Hepatic stellate cell (primary cell): ENCODE data around the gene SLC39A8.
"Not testable (repeated sequence)": the region's sequence is repeated elsewhere in the genome, so short reads cannot be mapped to it uniquely, and the experiment has no call there.

Source experiments
- DNase-seq: peaks from one replicate; pipeline ENCODE4 v3.0.0; 2011; ENCODE audit warnings: low spot score

SLC39A8 gene

DNA sequence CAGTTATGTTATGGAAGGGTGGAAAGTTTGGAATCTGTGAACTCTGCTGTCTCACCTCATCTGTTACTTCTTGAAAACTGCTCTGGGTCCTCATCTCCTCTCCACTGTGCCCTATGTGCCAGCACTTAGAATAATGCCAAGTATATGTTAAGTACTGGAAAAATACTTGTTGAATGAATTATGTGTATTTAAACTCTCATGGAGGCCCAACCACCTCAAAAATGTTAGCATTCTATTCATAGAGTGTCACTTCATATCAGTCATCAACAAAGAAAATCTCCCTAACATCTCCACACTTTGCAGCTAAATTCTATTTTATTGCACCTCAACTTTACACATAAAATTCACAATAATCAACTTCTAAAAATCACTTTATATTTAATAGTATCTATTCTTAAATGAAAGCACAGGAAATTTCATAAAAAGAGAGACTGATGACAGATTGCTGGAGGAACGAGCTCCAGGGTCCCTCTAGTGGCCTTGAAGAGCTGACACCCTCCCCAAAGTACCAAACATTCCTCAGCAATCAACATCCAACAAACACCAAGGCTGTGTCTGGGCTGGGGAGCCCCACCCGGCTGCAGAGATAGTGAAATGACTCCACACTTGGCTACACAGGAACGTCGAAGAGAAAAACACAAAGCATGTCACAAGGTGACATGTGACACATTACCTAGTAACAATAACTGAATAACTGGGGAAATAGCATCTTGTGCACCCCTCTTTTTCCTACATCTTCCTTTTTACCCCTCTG, 45.8 kb downstream of the SLC39A8 start:
- DNase-seq, result peak; percentile 2

DNA sequence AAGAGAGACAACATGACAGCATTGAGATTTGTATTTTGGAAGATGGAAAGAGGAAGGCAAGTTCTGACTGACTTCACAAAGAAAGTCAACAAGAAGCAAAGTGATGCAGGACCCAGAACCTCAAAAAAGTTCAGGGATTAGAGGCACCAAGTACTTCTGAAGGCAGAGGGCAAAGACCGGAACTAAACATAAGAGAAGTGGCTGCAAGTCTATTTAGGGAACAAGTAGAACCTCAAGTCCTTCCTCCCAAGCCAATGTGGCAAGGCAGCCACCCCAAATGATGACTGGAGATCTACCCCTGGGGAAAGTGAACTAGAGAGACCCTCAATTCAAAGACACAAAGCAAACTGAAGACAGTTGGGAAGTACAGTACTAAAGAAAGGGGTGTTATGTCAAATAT, 46.6 kb downstream of the SLC39A8 start:
- no peak for DNase-seq

DNA sequence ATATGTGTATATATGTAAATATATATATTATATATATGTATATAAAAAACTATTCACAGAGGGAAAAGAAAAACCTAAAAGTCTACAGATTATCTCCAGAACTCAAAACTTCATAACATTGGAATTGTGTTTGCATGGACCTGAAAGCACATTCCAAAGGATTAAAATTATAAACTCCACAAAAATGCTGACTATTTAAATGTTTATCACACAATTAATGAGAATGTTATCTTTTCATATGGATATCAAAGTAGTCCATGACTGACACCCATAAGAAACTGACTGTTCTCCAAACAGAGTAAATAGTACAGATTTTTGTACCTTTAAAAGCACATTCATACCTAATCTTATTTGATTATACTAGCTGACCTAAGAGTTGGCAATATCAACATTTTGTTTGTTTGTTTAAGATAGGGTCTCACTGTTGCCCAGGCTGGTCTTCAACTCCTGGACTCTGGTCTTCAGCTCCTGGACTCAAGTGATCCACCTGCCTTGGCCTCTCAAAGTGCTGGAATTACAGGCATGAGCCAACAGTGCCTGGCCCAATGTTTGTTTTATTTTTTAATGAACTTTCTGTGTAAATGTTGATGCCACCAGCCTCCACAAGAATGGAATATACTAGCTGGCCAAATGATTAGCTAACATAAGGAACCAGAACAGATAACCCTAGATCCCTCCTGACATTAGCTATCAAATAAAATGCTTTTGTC, 50.0 kb downstream of the SLC39A8 start:
- no peak for DNase-seq

DNA sequence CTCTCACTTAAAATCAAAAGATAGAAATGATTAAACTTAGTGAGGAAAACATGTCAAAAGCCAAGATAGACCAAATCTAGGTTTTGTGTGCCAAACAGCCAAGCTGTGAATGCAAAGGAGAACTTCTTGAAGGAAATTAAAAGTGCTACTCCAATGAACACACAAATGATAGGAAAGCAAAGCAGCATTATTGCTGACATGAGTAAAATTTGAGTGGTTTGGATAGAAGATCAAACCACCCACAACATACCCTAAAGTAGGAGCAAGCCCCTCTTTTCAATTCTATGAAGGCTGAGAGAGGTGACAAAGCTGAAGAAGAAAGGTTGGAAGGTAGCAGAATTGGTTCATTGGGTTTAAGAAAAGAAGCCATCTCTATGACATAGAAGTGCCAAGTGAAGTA, 56.8 kb downstream of the SLC39A8 start:
- DNase-seq, result no peak

DNA sequence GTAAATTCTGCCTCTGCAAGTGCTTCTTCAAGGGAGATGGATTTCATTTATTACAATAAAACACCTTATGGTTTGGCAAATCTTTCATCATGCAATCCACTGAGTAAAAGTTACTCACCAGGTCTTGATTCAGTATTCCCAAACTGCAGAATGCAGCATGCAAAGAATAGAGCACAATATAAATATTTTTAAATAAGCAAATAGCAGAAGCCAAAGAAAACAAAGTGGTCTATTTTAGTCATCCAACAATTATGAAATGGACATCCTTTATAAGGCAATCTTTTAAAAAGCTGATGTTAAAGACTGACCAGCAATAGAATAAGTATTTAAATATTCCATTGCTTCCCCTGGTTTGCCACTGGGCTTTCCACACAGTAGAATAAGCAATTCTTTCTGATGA, 59.5 kb downstream of the SLC39A8 start:
- DNase-seq, result no peak

DNA sequence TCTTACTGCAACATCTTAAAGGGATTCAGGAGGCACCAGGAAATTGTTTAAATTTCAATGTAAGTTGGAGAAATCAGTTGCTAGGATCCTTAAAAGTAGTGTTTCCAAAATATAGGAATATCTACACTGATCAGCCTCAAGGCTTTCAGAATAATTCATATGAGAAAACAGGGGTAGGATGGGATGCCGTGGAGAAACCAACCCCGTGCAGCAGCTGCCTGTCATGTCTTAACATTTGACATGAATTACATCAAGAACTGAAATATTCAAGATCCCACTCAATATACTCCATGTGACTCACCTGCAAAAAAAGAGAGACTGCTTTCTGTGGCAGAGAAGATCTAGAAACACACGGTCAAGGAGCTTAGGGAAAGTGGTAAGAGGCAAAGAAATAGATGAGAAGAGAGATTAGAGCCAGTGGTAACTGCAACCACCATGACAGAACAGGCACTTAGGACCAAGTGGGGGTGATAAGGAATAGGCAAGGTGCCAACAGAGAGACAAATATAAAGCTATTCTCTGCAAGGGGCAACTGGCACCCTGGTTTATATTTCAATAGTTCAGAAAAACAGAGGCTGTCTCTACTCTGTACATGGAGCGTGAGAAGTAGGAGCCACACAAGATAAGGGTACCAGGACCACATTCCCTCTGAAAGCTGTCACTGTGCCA, 64.0 kb downstream of the SLC39A8 start:
- no peak for DNase-seq

DNA sequence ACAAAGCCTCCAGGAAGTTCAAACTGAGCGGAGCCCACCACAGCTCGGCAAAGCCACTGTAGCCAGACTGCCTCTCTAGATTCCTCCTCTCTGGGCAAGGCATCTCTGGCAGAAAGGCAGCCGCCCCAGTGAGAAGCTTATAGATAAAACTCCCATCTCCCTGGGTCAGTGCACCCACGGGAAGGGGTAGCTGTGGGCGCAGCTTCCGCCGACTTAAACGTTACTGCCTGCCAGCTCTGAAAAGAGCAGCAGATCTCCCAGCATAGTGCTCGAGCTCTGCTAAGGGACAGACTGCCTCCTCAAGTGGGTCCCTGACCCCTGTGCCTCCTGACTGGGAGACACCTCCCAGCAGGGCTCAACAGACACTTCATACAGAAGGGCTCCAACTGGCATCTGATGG, 72.0 kb downstream of the SLC39A8 start:
- DNase-seq, result not testable (repeated sequence)

DNA sequence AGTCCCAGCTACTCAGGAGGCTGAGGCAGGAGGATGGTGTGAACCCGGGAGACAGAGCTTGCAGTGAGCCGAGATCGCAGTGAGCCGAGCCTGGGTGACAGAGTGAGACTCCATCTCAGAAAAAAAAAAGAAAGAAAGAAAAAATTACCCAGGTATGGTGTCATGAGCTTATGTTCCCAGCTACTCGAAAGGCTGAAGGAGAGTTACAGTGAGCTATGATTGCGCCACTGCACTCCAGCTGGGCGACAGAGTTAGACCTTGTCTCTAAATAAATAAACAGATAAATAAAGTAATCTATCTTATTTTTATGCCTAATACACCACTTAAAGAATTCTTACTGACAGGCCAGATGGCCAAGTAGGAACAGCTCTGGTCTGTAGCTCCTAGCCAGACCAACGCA, 73.0 kb downstream of the SLC39A8 start:
- DNase-seq, result no peak

DNA sequence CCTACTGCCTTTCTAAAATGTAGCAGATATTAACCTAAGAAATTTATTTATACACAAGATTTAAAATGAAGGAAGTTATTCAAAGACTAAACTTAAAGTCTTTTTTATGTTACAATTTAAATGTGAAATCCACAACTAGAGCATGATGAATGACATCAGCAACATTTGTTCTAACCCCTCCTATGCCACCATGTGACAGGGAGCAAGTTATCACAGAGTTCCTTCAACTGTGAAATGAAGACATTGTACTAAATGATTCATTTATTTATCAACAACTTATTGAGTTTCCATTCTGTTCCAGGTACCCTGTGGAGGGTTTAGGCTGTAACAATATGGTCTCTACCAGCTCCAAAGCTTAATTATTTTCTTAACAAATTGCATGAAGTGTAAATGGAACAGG, 76.9 kb downstream of the SLC39A8 start:
- DNase-seq, result no peak

DNA sequence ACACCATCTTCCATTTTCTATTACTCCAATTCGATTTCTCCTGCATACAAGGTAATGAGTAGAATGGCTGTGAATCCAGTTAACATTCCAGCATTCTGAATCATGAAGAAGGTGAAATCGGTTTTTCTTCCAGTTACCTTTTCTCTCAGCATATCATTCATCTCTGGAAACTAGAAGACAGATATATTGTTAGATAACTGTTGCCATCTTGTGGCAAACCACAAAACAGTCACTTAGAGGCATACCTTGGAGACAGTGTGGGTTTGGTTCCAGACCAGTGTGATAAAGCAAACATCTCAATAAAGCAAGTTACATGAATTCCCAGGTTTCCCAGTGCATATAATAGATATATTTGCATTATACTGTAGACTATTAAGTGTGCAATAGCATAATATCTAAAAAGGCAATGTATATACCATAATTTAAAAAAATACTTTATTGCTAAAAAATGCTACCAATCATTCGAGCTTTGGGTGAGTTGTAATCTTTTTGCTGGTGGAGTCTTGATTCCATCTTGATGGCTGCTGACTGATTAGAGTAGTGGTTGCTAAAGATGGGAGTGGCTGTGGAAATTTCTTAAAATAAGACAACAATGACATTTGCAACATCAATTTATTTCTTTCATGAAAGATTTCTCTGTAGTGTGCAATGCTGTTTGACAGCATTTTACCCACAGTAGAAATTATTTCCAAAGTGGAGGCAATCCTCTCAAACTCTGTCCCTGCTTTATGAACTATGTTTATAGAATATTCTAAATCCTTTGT, 82.1 kb downstream of the SLC39A8 start:
- DNase-seq, result no peak

DNA sequence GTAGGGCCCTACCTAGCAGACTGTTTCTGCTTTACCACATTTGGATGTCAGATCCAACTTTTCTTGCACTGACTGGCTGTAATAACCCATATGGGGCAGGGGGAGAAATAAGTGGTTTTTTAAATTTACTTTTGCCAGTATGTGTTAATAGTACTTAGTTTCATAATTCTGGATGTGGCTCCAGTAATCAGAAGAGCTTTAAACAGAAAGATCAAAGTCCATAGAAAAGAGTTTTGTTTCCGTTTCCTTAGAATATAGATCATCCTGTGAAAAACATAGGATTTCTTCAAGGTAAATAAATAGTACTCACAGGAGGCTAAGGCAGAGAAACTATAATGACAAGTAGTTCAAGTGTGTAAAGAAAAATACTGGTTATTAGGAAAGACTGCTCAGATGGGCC, 85.6 kb downstream of the SLC39A8 start:
- no peak for DNase-seq

DNA sequence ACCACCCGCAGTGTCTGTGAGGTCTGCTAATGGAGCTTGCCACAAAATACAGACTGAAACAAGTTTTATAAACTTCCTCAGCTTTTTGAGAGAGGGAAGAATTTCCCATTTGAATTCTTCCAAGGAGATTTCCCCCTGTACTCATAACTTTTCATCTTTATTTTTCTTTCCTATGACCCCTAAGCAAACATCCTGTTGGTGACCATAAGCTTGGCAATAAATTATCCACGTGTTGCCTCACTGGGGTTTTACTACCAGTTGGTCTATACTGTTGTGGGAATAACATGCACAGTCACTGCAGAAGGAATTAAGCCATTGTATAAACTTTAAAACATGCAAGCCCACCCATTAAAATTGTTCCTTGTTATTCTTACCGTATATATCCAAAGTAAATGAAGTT, 86.2 kb downstream of the SLC39A8 start:
- no peak for DNase-seq

DNA sequence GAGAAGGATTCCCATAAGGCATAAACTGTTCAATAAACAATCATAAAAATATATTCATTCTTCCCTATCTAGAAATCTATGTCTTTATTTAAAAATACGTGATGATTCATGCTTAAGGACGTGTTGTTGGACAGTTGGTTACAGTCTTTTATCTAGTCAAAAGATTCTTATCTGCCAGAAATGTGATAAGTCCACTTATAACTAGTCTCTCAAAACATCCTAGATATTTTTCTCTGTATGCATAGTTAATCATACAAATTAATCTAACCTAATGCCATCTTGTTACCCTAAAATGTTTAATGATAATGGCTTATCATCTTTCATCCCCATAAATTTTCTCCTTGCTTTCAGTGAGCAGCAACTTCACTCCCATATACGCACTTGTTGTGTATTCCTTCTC, 89.0 kb downstream of the SLC39A8 start:
- DNase-seq, result no peak

DNA sequence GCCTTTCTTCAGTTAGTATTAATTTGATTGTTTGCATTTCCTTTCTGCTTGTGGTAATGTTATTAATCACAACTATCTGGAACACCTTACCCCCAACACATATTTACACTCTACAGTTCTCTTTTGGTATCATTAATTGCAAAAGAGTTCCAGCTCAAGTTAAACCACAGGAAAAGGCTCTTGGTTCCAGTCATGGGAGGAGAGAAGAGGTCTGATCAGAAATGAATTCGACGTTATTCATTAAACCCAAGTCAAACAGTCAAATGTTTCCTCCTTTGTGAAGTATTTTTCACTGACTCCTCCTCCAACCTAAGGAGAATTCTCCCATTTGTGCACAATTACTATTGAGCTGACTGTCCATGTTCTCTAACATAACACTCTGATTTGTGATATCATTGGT, 91.4 kb downstream of the SLC39A8 start:
- no peak for DNase-seq

DNA sequence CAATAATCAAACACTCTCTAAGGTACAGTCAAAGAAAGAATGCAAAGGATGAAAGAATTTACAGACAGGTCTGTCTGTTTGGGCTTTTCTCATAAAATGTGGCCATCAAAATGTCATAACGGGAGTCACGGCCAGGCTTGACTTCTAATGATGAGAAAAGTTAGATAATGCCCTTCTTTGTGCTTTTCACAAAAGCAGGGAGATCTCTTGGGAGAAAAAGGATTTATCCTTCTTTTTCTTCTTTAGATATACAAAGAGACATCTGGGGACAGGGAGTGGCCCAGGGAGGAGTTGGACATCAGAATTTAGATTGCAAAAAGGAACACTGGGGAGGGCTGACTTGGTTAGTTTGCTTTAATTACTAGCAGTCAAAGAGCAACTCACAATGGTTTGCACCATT, 93.1 kb downstream of the SLC39A8 start:
- no peak for DNase-seq

DNA sequence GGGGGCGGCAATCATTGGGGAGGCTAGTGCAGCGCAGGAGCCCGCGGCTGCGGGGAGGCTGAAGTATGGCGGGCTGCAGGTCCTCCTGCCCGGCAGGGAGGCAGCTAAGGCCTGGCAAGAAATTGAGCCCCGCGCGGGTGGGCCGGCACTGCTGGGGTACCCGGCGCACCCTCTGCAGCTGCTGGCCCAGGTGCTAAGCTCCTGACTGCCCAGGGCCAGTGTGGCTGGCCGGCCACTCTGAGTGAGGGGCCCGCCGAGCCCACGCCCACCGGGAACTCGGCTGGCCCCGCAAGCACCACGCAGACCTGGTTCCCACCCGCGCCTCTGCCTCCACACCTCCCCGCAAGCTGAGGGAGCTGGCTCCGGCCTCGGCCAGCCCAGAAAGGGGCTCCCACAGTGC, 94.9 kb downstream of the SLC39A8 start:
- no peak for DNase-seq

DNA sequence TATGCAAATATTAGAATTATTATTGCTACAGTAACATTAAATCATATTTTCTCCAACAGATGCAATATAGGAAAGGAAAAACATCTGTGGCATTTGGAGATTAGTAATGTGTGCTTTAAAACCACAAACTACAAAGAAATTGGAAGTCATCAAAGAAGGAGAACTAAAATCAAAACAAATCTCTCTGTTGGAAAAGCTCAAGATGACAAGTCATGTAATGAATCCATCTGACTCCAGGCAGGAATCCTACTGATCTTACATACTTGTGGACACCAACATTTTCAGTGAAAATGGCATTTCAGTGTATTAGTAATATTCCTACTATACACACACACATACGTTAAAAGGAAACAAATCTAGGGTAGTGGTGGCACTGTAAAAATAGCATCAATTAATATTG, 98.2 kb downstream of the SLC39A8 start:
- DNase-seq, result no peak

DNA sequence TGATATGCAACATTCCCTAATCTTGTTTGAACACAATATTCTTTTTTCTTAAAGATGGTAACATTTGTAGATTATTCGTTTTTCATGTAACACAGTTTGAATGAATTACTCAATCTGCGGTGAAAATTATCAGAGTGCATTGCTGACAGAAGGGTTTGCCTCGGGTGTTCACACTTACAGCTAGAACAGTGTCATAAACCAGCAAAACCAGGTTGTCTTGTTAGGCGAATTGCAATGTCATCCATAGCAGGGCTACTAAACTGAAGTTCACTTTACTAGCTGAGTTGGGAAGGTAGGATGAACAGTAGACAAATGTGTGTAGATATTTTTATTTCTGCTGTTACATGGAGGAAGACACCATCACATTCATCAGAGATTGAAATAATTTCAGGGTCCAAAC, 98.9 kb downstream of the SLC39A8 start:
- DNase-seq, result no peak

DNA sequence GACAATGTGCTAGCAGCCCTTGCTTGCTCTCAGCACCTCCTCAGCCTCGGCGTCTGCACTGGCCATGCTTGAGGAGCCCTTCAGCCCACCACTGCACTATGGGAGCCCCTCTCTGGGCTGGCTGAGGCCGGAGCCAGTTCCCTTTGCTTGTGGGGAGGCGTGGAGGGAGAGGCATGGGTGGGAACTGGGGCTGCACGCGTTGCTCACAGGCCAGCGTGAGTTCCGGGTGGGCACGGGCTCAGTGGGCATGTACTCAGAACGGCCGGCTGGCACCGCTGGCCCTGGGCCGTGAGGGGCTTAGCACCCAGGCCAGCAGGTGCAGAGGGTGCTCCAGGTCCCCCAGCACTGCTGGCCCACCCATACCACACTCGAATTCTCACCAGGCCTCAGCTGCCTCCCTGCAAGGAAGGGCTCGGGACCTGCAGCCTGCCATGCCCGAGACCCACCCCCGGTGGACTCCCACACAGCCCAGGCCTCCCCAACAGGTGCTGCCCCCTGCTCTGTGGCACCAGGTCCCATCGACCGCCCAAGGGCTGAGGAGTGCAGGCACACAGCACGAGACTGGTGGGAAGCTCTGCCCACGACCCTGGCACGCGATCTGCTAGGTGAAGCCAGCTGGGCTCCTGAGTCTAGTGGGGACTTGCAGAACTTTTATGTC, 100.3 kb downstream of the SLC39A8 start:
- no peak for DNase-seq

DNA sequence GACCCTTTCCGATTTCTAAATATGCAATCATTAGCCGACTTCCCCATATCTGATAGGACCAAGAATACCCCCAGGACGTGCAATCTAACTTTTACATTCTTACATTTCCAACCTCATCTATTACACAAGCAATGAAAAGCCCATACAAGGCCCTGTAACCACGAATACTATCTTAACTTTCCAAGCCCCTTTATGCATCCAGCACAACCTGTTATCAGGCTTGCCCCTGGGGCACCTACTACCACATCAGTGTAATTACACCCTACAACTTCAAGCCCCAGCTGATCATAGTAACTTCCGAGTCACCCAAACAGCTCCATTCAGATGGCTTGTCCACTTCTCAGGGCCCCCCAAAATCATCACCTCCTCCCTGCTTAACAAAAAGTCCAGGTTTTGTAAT, 102.0 kb downstream of the SLC39A8 start:
- not testable (repeated sequence) for DNase-seq

DNA sequence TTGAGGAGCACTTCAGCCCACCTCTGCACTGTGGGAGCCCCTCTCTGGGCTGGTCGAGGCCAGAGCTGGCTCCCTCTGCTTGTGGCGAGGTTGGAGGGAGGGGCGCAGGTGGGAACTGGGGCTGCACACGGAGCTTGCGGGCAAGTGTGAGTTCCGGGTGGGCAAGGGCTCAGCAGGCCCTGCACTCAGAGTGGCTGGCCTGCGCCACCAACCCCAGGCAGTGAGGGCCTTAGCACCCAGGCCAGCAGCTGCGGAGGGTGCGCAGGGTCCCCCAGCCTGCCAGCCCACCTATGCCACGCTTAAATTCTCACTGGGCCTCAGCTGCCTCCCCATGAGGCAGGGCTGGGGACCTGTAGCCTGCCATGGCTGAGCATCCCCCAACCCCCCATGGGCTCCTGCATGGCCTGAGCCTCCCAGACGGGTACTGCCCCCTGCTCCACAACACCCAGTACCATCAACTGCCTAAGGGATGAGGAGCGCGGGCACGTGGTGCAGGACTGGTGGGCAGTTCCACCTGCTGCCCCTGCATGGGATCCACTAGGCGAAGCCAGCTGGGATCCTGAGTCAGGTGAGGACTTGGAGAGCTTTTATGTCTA, 110.9 kb downstream of the SLC39A8 start:
- no peak for DNase-seq

DNA sequence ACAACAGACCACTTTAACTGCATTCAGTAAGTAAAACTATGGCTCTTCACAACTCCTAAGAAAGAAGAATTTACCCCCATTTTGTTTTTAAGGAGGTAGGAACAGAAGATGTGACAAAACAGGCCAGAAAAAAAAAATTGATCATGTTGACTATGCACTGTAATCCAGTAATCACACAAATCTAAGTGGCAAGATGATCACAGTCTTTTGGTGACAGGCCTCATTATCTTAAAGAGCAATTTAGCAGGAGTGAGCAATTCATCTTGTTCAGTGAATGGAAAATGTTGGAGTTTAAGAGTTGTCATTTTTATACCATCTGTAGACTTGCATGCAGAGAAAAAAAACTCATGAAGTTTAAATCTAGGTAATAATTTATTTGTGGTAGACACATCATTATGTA, 115.1 kb downstream of the SLC39A8 start:
- DNase-seq, result no peak
